AG04449 (cell line): Measurements from ENCODE around the gene SKA2.
"Not testable (repeated sequence)": the region's sequence is repeated elsewhere in the genome, so short reads cannot be mapped to it uniquely, and the experiment has no call there.

ENCODE experiments used
- CTCF ChIA-PET: fragments of 350-600 bp; formaldehyde crosslinking; extraction: SDS; loops from one replicate; lab custom pipeline; 2021; ENCODE audit warnings: antibody characterized with exemption; lab: Yijun Ruan, JAX
- POLR2A ChIA-PET: fragments of 400-600, 350-600 bp; formaldehyde crosslinking; extraction: SDS; loops from one replicate; lab custom pipeline; 2020; ENCODE audit warnings: antibody characterized with exemption, inconsistent platforms; lab: Yijun Ruan, JAX
- DNase-seq: peaks from one replicate; pipeline ENCODE4 v3.0.0-alpha.2; 2010; ENCODE audit warnings: low read depth, low spot score
- H3K4me3 ChIP-seq: 2 replicates; pipeline ENCODE4 v1.5.1; 2011; ENCODE audit warnings: low read depth, mild to moderate bottlenecking, control low read depth, low read length
- TF ChIP-seq, protein P1 (sequence below): IDR thresholded peaks from one replicate; pipeline ENCODE4 v1.5.1; 2011; ENCODE audit warnings: mild to moderate bottlenecking, moderate library complexity, low read length, control low read depth, inconsistent platforms; ENCODE audit not compliant: insufficient read depth; ENCODE audit errors: missing control alignments

SKA2 gene

GRCh38 chr17:59101178-59101577 is 53.8 kb downstream of the SKA2 start:
- DNase-seq: no peak
- TF ChIP-seq, protein P1, sequence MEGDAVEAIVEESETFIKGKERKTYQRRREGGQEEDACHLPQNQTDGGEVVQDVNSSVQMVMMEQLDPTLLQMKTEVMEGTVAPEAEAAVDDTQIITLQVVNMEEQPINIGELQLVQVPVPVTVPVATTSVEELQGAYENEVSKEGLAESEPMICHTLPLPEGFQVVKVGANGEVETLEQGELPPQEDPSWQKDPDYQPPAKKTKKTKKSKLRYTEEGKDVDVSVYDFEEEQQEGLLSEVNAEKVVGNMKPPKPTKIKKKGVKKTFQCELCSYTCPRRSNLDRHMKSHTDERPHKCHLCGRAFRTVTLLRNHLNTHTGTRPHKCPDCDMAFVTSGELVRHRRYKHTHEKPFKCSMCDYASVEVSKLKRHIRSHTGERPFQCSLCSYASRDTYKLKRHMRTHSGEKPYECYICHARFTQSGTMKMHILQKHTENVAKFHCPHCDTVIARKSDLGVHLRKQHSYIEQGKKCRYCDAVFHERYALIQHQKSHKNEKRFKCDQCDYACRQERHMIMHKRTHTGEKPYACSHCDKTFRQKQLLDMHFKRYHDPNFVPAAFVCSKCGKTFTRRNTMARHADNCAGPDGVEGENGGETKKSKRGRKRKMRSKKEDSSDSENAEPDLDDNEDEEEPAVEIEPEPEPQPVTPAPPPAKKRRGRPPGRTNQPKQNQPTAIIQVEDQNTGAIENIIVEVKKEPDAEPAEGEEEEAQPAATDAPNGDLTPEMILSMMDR: no peak
- POLR2A ChIA-PET: no interaction called here
- H3K4me3 ChIP-seq: no peak overlapping the region
- CTCF ChIA-PET: no interaction called here

GRCh38 chr17:59097876-59098275 is 57.1 kb downstream of the SKA2 start:
- ChIA-PET POLR2A (no interaction called here), CTCF (no interaction called here)
- TF ChIP-seq, protein P1: no peak
- H3K4me3 ChIP-seq: no peak overlapping the region
- DNase-seq: no peak

- POLR2A ChIA-PET: interaction anchor here (0.9 kb wide), 1 partner anchor 464 kb away, joined by 3 read pairs; no protein-coding TSS in a partner anchor
- no peak for DNase-seq
- no peak overlapping the region for H3K4me3 ChIP-seq
- CTCF ChIA-PET: interaction anchor here (1.6 to 2.5 kb wide), 2 partner anchors 9 to 12 kb away, joined by 6 to 11 read pairs; partner anchors contain the start of gene TRIM37
- TF ChIP-seq, protein P1: no peak
These were observed 60.0 kb downstream of the SKA2 start for GRCh38 chr17:59094861-59095530.

GRCh38 chr17:59093702-59094231 is 61.2 kb downstream of the SKA2 start:
- no peak overlapping the region; the same call in 1 of the 2 replicates for H3K4me3 ChIP-seq
- TF ChIP-seq, protein P1: no peak
- ChIA-PET CTCF (interaction anchor here (2.5 kb wide), 1 partner anchor 11 kb away, joined by 11 read pairs; no protein-coding TSS in a partner anchor), POLR2A (interaction anchor here (1.1 kb wide), 1 partner anchor 462 kb away, joined by 3 read pairs; no protein-coding TSS in a partner anchor)
- DNase-seq: peak; percentile 94

GRCh38 chr17:59093145-59093701 is 61.8 kb downstream of the SKA2 start:
- TF ChIP-seq, protein P1: no peak
- CTCF ChIA-PET: interaction anchor here (2.5 kb wide), 1 partner anchor 11 kb away, joined by 11 read pairs; no protein-coding TSS in a partner anchor
- POLR2A ChIA-PET: interaction anchor here (1.1 kb wide), 1 partner anchor 461 kb away, joined by 3 read pairs; no protein-coding TSS in a partner anchor
- no peak for DNase-seq
- no peak overlapping the region; the same call in 1 of the 2 replicates for H3K4me3 ChIP-seq

GRCh38 chr17:59090593-59090992 is 64.4 kb downstream of the SKA2 start:
- CTCF ChIA-PET, H3K4me3 ChIP-seq, POLR2A ChIA-PET, DNase-seq: not testable (repeated sequence)
